A673 (cell line): ENCODE data around the gene PGGT1B.

Source experiments
- EZH2 ChIP-seq: fragments of 200-600 bp; sonication (generic); IDR thresholded peaks from 2 replicates; pipeline ENCODE4 v1.6.1; 2017; ENCODE audit warnings: borderline replicate concordance, low read depth, mild to moderate bottlenecking, mixed read lengths, antibody characterized with exemption, low read length; ENCODE audit not compliant: poor library complexity, severe bottlenecking
- TF ChIP-seq, protein P1 (sequence below): fragments of 300-800, 200-600 bp; sonication (generic); conservative IDR thresholded peaks from 2 replicates; pipeline ENCODE4 v1.5.1; 2017; ENCODE audit warnings: low read depth, mild to moderate bottlenecking, antibody characterized with exemption, low read length, moderate library complexity, mixed read lengths

- TF ChIP-seq, protein P1, sequence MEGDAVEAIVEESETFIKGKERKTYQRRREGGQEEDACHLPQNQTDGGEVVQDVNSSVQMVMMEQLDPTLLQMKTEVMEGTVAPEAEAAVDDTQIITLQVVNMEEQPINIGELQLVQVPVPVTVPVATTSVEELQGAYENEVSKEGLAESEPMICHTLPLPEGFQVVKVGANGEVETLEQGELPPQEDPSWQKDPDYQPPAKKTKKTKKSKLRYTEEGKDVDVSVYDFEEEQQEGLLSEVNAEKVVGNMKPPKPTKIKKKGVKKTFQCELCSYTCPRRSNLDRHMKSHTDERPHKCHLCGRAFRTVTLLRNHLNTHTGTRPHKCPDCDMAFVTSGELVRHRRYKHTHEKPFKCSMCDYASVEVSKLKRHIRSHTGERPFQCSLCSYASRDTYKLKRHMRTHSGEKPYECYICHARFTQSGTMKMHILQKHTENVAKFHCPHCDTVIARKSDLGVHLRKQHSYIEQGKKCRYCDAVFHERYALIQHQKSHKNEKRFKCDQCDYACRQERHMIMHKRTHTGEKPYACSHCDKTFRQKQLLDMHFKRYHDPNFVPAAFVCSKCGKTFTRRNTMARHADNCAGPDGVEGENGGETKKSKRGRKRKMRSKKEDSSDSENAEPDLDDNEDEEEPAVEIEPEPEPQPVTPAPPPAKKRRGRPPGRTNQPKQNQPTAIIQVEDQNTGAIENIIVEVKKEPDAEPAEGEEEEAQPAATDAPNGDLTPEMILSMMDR: no peak
- no peak for TF ChIP-seq EZH2
These were observed 95.8 kb downstream of the PGGT1B start for GRCh38 chr5:115166744-115167393.
